Hepatocyte (in vitro differentiated cells): ENCODE results near the gene ADORA1.

ENCODE experiments used
- CTCF ChIP-seq: fragments of 200-600 bp; sonication (generic); IDR thresholded peaks from 2 replicates; pipeline ENCODE4 v1.5.1; 2016; ENCODE audit warnings: antibody characterized with exemption, mild to moderate bottlenecking; ENCODE audit not compliant: poor library complexity
- EZH2 ChIP-seq: fragments of 200-600 bp; sonication (generic); IDR thresholded peaks from 2 replicates; pipeline ENCODE4 v1.6.1; 2016; ENCODE audit warnings: antibody characterized with exemption, mild to moderate bottlenecking, borderline replicate concordance
- EZH2phosphoT487 ChIP-seq: fragments of 200-600 bp; sonication (generic); IDR thresholded peaks from one replicate; pipeline ENCODE4 v1.6.1; 2018; ENCODE audit warnings: antibody characterized with exemption, mild to moderate bottlenecking, low read depth, moderate library complexity; ENCODE audit not compliant: unreplicated experiment, severe bottlenecking

- TF ChIP-seq EZH2phosphoT487 (no peak), EZH2 (no peak), CTCF (no peak)
These were observed 24.9 kb downstream of the ADORA1 start for GRCh38 chr1:203152158-203153034.
